ENCODE data around the gene ANXA6.

- TF ChIP-seq CTCF (IDR thresholded peaks at IDR 0.05; ENCODE audit: poor library complexity) (no peak), EZH2phosphoT487 (IDR thresholded peaks at IDR 0.05; ENCODE audit: low read depth, severe bottlenecking, unreplicated experiment) (no peak), EZH2 (IDR thresholded peaks at IDR 0.05; ENCODE audit: borderline replicate concordance) (no peak)
Observed at GRCh38 chr5:151093476-151093889, 64.1 kb downstream of the ANXA6 start.
